ENCODE data around the gene GALNTL6.
"Not testable (repeated sequence)": the region's sequence is repeated elsewhere in the genome, so short reads cannot be mapped to it uniquely, and the experiment has no call there.

GALNTL6 gene

GRCh38 chr4:172895699-172896098 lies 1082.5 kb downstream of the GALNTL6 start:
- H3K4me1 Mint-ChIP-seq = no peaks in the 10 kb centered on the region
- H3K27me3 Mint-ChIP-seq = no peaks in the 10 kb centered on the region
- no peak overlapping the region for H3K27ac Mint-ChIP-seq
- ATAC-seq = no peak
- no peak overlapping the region for H3K4me3 Mint-ChIP-seq
- H3K9me3 Mint-ChIP-seq = peaks cover 6% of the 10 kb centered on the region
- no peaks in the 10 kb centered on the region for H3K36me3 Mint-ChIP-seq

- Mint-ChIP-seq H3K4me1 (no peaks in the 10 kb centered on the region), H3K9me3 (peaks cover 6% of the 10 kb centered on the region), H3K4me3 (no peak overlapping the region), H3K27ac (no peak overlapping the region), H3K36me3 (no peaks in the 10 kb centered on the region), H3K27me3 (no peaks in the 10 kb centered on the region)
- ATAC-seq = no peak
Observed at GRCh38 chr4:172897046-172897445, 1083.8 kb downstream of the GALNTL6 start.

- no peak for ATAC-seq
- peaks cover 6% of the 10 kb centered on the region for H3K9me3 Mint-ChIP-seq
- H3K27ac Mint-ChIP-seq = no peak overlapping the region
- H3K4me1 Mint-ChIP-seq = no peaks in the 10 kb centered on the region
- H3K27me3 Mint-ChIP-seq = no peaks in the 10 kb centered on the region
- H3K36me3 Mint-ChIP-seq = no peaks in the 10 kb centered on the region
- no peak overlapping the region for H3K4me3 Mint-ChIP-seq
Observed at GRCh38 chr4:172898715-172899114, 1085.5 kb downstream of the GALNTL6 start.

GRCh38 chr4:172899861-172900260 lies 1086.7 kb downstream of the GALNTL6 start:
- Mint-ChIP-seq H3K36me3 (no peaks in the 10 kb centered on the region), H3K27ac (no peak overlapping the region), H3K9me3 (peaks cover 6% of the 10 kb centered on the region), H3K4me1 (no peaks in the 10 kb centered on the region), H3K4me3 (no peak overlapping the region), H3K27me3 (no peaks in the 10 kb centered on the region)
- ATAC-seq = no peak

GRCh38 chr4:172900900-172901299 lies 1087.7 kb downstream of the GALNTL6 start:
- Mint-ChIP-seq H3K9me3 (peaks cover under 1% of the 10 kb centered on the region), H3K36me3 (no peaks in the 10 kb centered on the region), H3K4me1 (no peaks in the 10 kb centered on the region), H3K27me3 (no peaks in the 10 kb centered on the region), H3K4me3 (no peak overlapping the region), H3K27ac (no peak overlapping the region)
- ATAC-seq = no peak

- H3K27me3 Mint-ChIP-seq, ATAC-seq, H3K27ac Mint-ChIP-seq, H3K9me3 Mint-ChIP-seq, H3K4me1 Mint-ChIP-seq, H3K4me3 Mint-ChIP-seq, H3K36me3 Mint-ChIP-seq: not testable (repeated sequence)
Observed at GRCh38 chr4:172912468-172912867, 1099.3 kb downstream of the GALNTL6 start.

GRCh38 chr4:172917403-172917802 lies 1104.2 kb downstream of the GALNTL6 start:
- ATAC-seq, H3K27ac Mint-ChIP-seq: not testable (repeated sequence)
- peaks cover 11% of the 10 kb centered on the region for H3K9me3 Mint-ChIP-seq

GRCh38 chr4:172919269-172919668 lies 1106.1 kb downstream of the GALNTL6 start:
- Mint-ChIP-seq H3K36me3 (no peaks in the 10 kb centered on the region), H3K9me3 (peaks cover 7% of the 10 kb centered on the region), H3K4me3 (no peak overlapping the region)

More at GRCh38 chr4:172917403-172917802, 1104.2 kb downstream of the GALNTL6 start:
- not testable (repeated sequence) for H3K4me3 Mint-ChIP-seq, H3K36me3 Mint-ChIP-seq, H3K27me3 Mint-ChIP-seq, H3K4me1 Mint-ChIP-seq

GRCh38 chr4:172927096-172927814 lies 1114.1 kb downstream of the GALNTL6 start:
- Mint-ChIP-seq H3K9me3 (no peaks in the 10 kb centered on the region), H3K27ac (no peak overlapping the region), H3K4me1 (no peaks in the 10 kb centered on the region), H3K27me3 (no peaks in the 10 kb centered on the region), H3K36me3 (no peaks in the 10 kb centered on the region), H3K4me3 (no peak overlapping the region)
- no peak for ATAC-seq

More at GRCh38 chr4:172919269-172919668, 1106.1 kb downstream of the GALNTL6 start:
- Mint-ChIP-seq H3K27ac (no peak overlapping the region), H3K4me1 (no peaks in the 10 kb centered on the region), H3K27me3 (no peaks in the 10 kb centered on the region)
- no peak for ATAC-seq

- Mint-ChIP-seq H3K27ac (no peak overlapping the region), H3K27me3 (no peaks in the 10 kb centered on the region), H3K4me1 (no peaks in the 10 kb centered on the region), H3K4me3 (no peak overlapping the region), H3K9me3 (no peaks in the 10 kb centered on the region), H3K36me3 (no peaks in the 10 kb centered on the region)
- no peak for ATAC-seq
Observed at GRCh38 chr4:172928347-172928746, 1115.1 kb downstream of the GALNTL6 start.

GRCh38 chr4:172938072-172938829 lies 1125.0 kb downstream of the GALNTL6 start:
- Mint-ChIP-seq H3K36me3 (no peaks in the 10 kb centered on the region), H3K4me1 (no peaks in the 10 kb centered on the region), H3K9me3 (no peaks in the 10 kb centered on the region), H3K4me3 (no peak overlapping the region), H3K27ac (no peak overlapping the region), H3K27me3 (no peaks in the 10 kb centered on the region)
- no peak for ATAC-seq

- H3K27me3 Mint-ChIP-seq = no peaks in the 10 kb centered on the region
- H3K27ac Mint-ChIP-seq = no peak overlapping the region
- H3K9me3 Mint-ChIP-seq = no peaks in the 10 kb centered on the region
- no peaks in the 10 kb centered on the region for H3K36me3 Mint-ChIP-seq
- no peak overlapping the region for H3K4me3 Mint-ChIP-seq
- no peaks in the 10 kb centered on the region for H3K4me1 Mint-ChIP-seq
- no peak for ATAC-seq
Observed at GRCh38 chr4:172938870-172939269, 1125.7 kb downstream of the GALNTL6 start.

- Mint-ChIP-seq H3K27ac (no peak overlapping the region), H3K36me3 (no peaks in the 10 kb centered on the region), H3K27me3 (no peaks in the 10 kb centered on the region), H3K9me3 (no peaks in the 10 kb centered on the region), H3K4me3 (no peak overlapping the region), H3K4me1 (no peaks in the 10 kb centered on the region)
- no peak for ATAC-seq
Observed at GRCh38 chr4:172942840-172943239, 1129.6 kb downstream of the GALNTL6 start.

- no peak for ATAC-seq
- no peak overlapping the region for H3K27ac Mint-ChIP-seq
- H3K9me3 Mint-ChIP-seq = no peaks in the 10 kb centered on the region
- no peak overlapping the region for H3K4me3 Mint-ChIP-seq
- H3K4me1 Mint-ChIP-seq = no peaks in the 10 kb centered on the region
- no peaks in the 10 kb centered on the region for H3K27me3 Mint-ChIP-seq
- H3K36me3 Mint-ChIP-seq = no peaks in the 10 kb centered on the region
Observed at GRCh38 chr4:172945611-172946010, 1132.4 kb downstream of the GALNTL6 start.

- no peak for ATAC-seq
- no peak overlapping the region for H3K4me3 Mint-ChIP-seq
- H3K27me3 Mint-ChIP-seq = no peaks in the 10 kb centered on the region
- no peaks in the 10 kb centered on the region for H3K4me1 Mint-ChIP-seq
- H3K27ac Mint-ChIP-seq = no peak overlapping the region
- H3K36me3 Mint-ChIP-seq = no peaks in the 10 kb centered on the region
- H3K9me3 Mint-ChIP-seq = no peaks in the 10 kb centered on the region
Observed at GRCh38 chr4:172946503-172946902, 1133.3 kb downstream of the GALNTL6 start.

- H3K4me3 Mint-ChIP-seq = no peak overlapping the region
- no peaks in the 10 kb centered on the region for H3K9me3 Mint-ChIP-seq
- ATAC-seq = no peak
- H3K27ac Mint-ChIP-seq = no peak overlapping the region
- no peaks in the 10 kb centered on the region for H3K36me3 Mint-ChIP-seq
- H3K4me1 Mint-ChIP-seq = no peaks in the 10 kb centered on the region
- no peaks in the 10 kb centered on the region for H3K27me3 Mint-ChIP-seq
Observed at GRCh38 chr4:172947594-172947993, 1134.4 kb downstream of the GALNTL6 start.

Data from stimulated activated memory B cell treated with anti-CD40 and anti-IgM and Interleukin-4, amounts not matched to agents 10 μg/mL and 1 μg/mL and 100 μg/mL, for 72 hours (primary cell).